IMR-90 (cell line): ENCODE results near the gene SETD6. TPM values are rescaled to one million over a fixed set of nuclear protein-coding genes. Genes with fewer than 3 reads are reported as not detected.

Experiments used
- ATAC-seq: fragments of 200-7000 bp; cut with Tn5 transposase; 2 replicates; pipeline ENCODE4 v1.9.1; 2020; ENCODE audit warnings: low read depth, mild to moderate bottlenecking, moderate library complexity
- BruUV-seq: library from RNA; stranded (reverse); fragments of 400-500 nt; replicated peaks from 2 replicates; lab custom pipeline; 2021; lab: Mats Ljungman, UMichigan
- CTCF ChIA-PET: fragments of 300-600 bp; formaldehyde crosslinking; extraction: SDS; loops from one replicate; lab custom pipeline; 2021; ENCODE audit warnings: antibody characterized with exemption; lab: Yijun Ruan, JAX
- POLR2A ChIA-PET: fragments of 300-600 bp; sonication (Branson Sonifier 250); formaldehyde crosslinking; loops from one replicate; lab custom pipeline; 2022; ENCODE audit warnings: antibody characterized with exemption; ENCODE audit not compliant: unreplicated experiment; lab: Charles Lee
- DNase-seq: peaks from one replicate; pipeline ENCODE4 v3.0.0; 2013
- H2AFZ ChIP-seq: replicated peaks from 2 replicates; pipeline ENCODE3; 2013; ENCODE audit warnings: low read length, mild to moderate bottlenecking; ENCODE audit not compliant: poor library complexity
- H2AK5ac ChIP-seq: 2 replicates; pipeline ENCODE4 v1.6.1; 2013; ENCODE audit warnings: low read depth, low read length, inconsistent platforms
- H2AK9ac ChIP-seq: replicated peaks from 2 replicates; pipeline ENCODE3; 2013; ENCODE audit warnings: mild to moderate bottlenecking, low read depth, low read length, moderate library complexity; ENCODE audit not compliant: poor library complexity
- H2BK120ac ChIP-seq: 2 replicates; pipeline ENCODE4 v1.6.1; 2013; ENCODE audit warnings: low read depth, low read length, inconsistent platforms
- H2BK15ac ChIP-seq: 3 replicates; pipeline ENCODE4 v1.6.1; 2013; ENCODE audit warnings: low read depth, low read length, inconsistent platforms
- H2BK20ac ChIP-seq: 2 replicates; pipeline ENCODE4 v1.6.1; 2013; ENCODE audit warnings: low read depth, mild to moderate bottlenecking, inconsistent platforms, low read length, moderate library complexity
- H2BK5ac ChIP-seq: 2 replicates; pipeline ENCODE4 v1.6.1; 2013; ENCODE audit warnings: mild to moderate bottlenecking, low read depth, low read length, inconsistent platforms; ENCODE audit not compliant: poor library complexity, severe bottlenecking
- H3K14ac ChIP-seq: replicated peaks from 2 replicates; pipeline ENCODE4 v1.6.1; 2013; ENCODE audit warnings: low read depth, low read length, inconsistent platforms
- H3K18ac ChIP-seq: 2 replicates; pipeline ENCODE4 v1.6.1; 2013; ENCODE audit warnings: low read depth, low read length, control low read depth
- H3K23ac ChIP-seq: 2 replicates; pipeline ENCODE4 v1.6.1; 2013; ENCODE audit warnings: low read depth, low read length, inconsistent platforms
- H3K27ac ChIP-seq: 2 replicates; pipeline ENCODE4 v1.5.1; 2013; ENCODE audit warnings: mild to moderate bottlenecking, control low read depth, low read length; ENCODE audit not compliant: insufficient read depth
- H3K27me3 ChIP-seq: 2 replicates; pipeline ENCODE4 v1.6.1; 2013; ENCODE audit warnings: low read length; ENCODE audit not compliant: control insufficient read depth, insufficient read depth
- H3K36me3 ChIP-seq: 2 replicates; pipeline ENCODE4 v1.6.1; 2013; ENCODE audit warnings: low read length, mixed read lengths; ENCODE audit not compliant: control insufficient read depth, insufficient read depth
- H3K4ac ChIP-seq: 2 replicates; pipeline ENCODE4 v1.6.1; 2013; ENCODE audit warnings: low read depth, low read length, inconsistent platforms
- H3K4me1 ChIP-seq: 2 replicates; pipeline ENCODE4 v1.6.1; 2013; ENCODE audit warnings: low read length, mixed read lengths; ENCODE audit not compliant: control insufficient read depth, insufficient read depth
- H3K4me2 ChIP-seq: 2 replicates; pipeline ENCODE4 v1.6.1; 2013; ENCODE audit warnings: low read depth, mild to moderate bottlenecking, control low read depth, low read length, moderate library complexity
- H3K4me3 ChIP-seq: 2 replicates; pipeline ENCODE4 v1.5.1; 2013; ENCODE audit warnings: low read depth, mild to moderate bottlenecking, control low read depth, low read length, moderate library complexity; ENCODE audit not compliant: insufficient read depth
- H3K56ac ChIP-seq: 2 replicates; pipeline ENCODE4 v1.6.1; 2013; ENCODE audit warnings: low read length, inconsistent platforms; ENCODE audit not compliant: insufficient read depth; ENCODE audit errors: extremely low read depth
- H3K79me1 ChIP-seq, 2 experiments: 2 replicates each; pipeline ENCODE4 v1.6.1; 2013; ENCODE audit warnings: low read length in 2 of 2, inconsistent platforms in 1 of 2, low read depth in 1 of 2
- H3K9ac ChIP-seq: 2 replicates; pipeline ENCODE4 v1.6.1; 2013; ENCODE audit warnings: low read depth, low read length, control low read depth
- H3K9me1 ChIP-seq: 2 replicates; pipeline ENCODE4 v1.6.1; 2013; ENCODE audit warnings: low read length, inconsistent platforms; ENCODE audit not compliant: insufficient read depth
- H3K9me3 ChIP-seq: 2 replicates; pipeline ENCODE4 v1.6.1; 2013; ENCODE audit warnings: low read length; ENCODE audit not compliant: control insufficient read depth, insufficient read depth
- H4K20me1 ChIP-seq: 2 replicates; pipeline ENCODE4 v1.6.1; 2013; ENCODE audit warnings: low read length, inconsistent platforms; ENCODE audit not compliant: insufficient read depth
- H4K5ac ChIP-seq: 2 replicates; pipeline ENCODE4 v1.6.1; 2013; ENCODE audit warnings: mild to moderate bottlenecking, low read depth, low read length, control low read depth
- H4K8ac ChIP-seq, 2 experiments: 2 replicates each; pipeline ENCODE4 v1.6.1; 2013; ENCODE audit warnings: low read depth in 2 of 2, low read length in 2 of 2, control low read depth in 1 of 2, inconsistent platforms in 1 of 2
- H4K91ac ChIP-seq: 2 replicates; pipeline ENCODE4 v1.6.1; 2013; ENCODE audit warnings: low read depth, low read length, inconsistent platforms; ENCODE audit not compliant: insufficient read depth
- CEBPB ChIP-seq: IDR thresholded peaks from 2 replicates; pipeline ENCODE4 v1.6.1; 2012; ENCODE audit warnings: low read depth, low read length, improper control_type of control experiment
- CHD1 ChIP-seq: IDR thresholded peaks from 2 replicates; pipeline ENCODE4 v1.6.1; 2012; ENCODE audit warnings: low read depth, low read length, improper control_type of control experiment
- ELK1 ChIP-seq: fragments of 150-350 bp; IDR thresholded peaks from 2 replicates; pipeline ENCODE4 v1.6.1; 2016; ENCODE audit warnings: low read depth, mild to moderate bottlenecking, low read length, moderate library complexity, borderline replicate concordance
- MAFK ChIP-seq: IDR thresholded peaks from 2 replicates; pipeline ENCODE4 v1.6.1; 2012; ENCODE audit warnings: low read depth, low read length, improper control_type of control experiment
- MAZ ChIP-seq: IDR thresholded peaks from 2 replicates; pipeline ENCODE4 v1.6.1; 2012; ENCODE audit warnings: low read depth, mild to moderate bottlenecking, low read length, improper control_type of control experiment, moderate library complexity, borderline replicate concordance
- NFE2L2 ChIP-seq: fragments of 150-350 bp; IDR thresholded peaks from 2 replicates; pipeline ENCODE4 v1.6.1; 2016; ENCODE audit warnings: low read depth, mild to moderate bottlenecking, low read length
- POLR2A ChIP-seq: IDR thresholded peaks from 2 replicates; pipeline ENCODE4 v1.6.1; 2012; ENCODE audit warnings: mild to moderate bottlenecking, low read depth, low read length
- RAD21 ChIP-seq: IDR thresholded peaks from 2 replicates; pipeline ENCODE4 v1.6.1; 2012; ENCODE audit warnings: low read length, improper control_type of control experiment
- RFX5 ChIP-seq: IDR thresholded peaks from 2 replicates; pipeline ENCODE4 v1.8.0; 2012; ENCODE audit warnings: low read depth, mild to moderate bottlenecking, low read length, moderate library complexity
- SMC3 ChIP-seq: fragments of 150-350 bp; IDR thresholded peaks from 2 replicates; pipeline ENCODE4 v1.6.1; 2016; ENCODE audit warnings: low read depth, mild to moderate bottlenecking, antibody characterized with exemption, low read length, moderate library complexity
- USF2 ChIP-seq: fragments of 150-350 bp; IDR thresholded peaks from 2 replicates; pipeline ENCODE4 v1.6.1; 2017; ENCODE audit warnings: mild to moderate bottlenecking, antibody characterized with exemption, low read length, low read depth
- WGBS, 2 experiments: methylation state at CpG; one replicate each; pipeline versions ENCODE4 v1.1.5 to v1.1.7; 2013; ENCODE audit warnings: missing lambda C conversion rate in 2 of 2; ENCODE audit not compliant: insufficient read length in 1 of 2; ENCODE audit errors: extremely low coverage in 2 of 2; 5-methylcytosine and 5-hydroxymethylcytosine counted together
- dilution Hi-C: fragments of 300-500 bp; cut with HindIII; formaldehyde crosslinking; loops from one replicate; pipeline ENCODE4 v1.14.3; 2018; ENCODE audit warnings: low sequenced_read_pairs; ENCODE audit not compliant: unreplicated experiment
- in situ Hi-C: fragments of 300-500 bp; cut with MboI; formaldehyde crosslinking; loops from 3 replicates; pipeline ENCODE4 v1.14.3; 2019; ENCODE audit warnings: low sequenced_read_pairs, inconsistent platforms, mixed read lengths
- intact Hi-C: fragments of 100-400 bp; cut with micrococcal nuclease; formaldehyde crosslinking; loops from 2 replicates; pipeline ENCODE4 v1.10.0; 2022
- polyA plus RNA-seq, 3 experiments: library from polyadenylated mRNA; depleted of rRNA; stranded (reverse); fragments of >200 nt; gene quantifications; 2 replicates each; pipeline ENCODE4 v1.2.3, GENCODE V29; 2012; ENCODE audit warnings: low replicate concordance in 1 of 3
- total RNA-seq: library from RNA; depleted of rRNA; stranded (reverse); fragments of >200 nt; gene quantifications from 2 replicates; pipeline ENCODE4 v1.2.3, GENCODE V29; 2012

Gene SETD6
- total and polyA plus RNA-seq, 2 of the 4 experiments (the other 2 are of a cell fraction), result 3.2 to 6.4 TPM

DNA sequence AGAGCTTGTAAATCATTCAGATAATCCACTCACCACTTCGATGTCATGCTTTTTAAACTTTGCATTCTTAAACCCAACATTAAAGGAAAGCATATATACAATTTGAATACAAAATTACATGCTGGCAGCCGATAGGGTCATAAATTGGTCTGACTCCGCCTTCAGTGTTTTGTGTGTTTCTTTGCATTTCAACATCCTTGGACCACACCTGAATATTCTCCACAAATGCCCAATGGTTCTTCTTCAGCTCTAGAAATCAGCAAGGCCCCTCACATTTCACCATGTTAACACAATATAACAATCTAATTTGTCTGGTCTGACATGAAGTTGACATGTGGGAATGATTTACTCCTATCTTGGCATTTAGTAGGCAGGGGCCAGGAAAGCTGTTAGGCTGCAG lies 17.1 kb downstream of the SETD6 start:
- Histone ChIP-seq H2BK120ac (no peak overlapping the region), H4K20me1 (no peaks in the 10 kb centered on the region), H3K9ac (no peak overlapping the region), H4K91ac (no peak overlapping the region), H3K23ac (no peak overlapping the region), H3K4me2 (no peak overlapping the region), H3K27me3 (no peaks in the 10 kb centered on the region), H4K8ac (no peak overlapping the region), H3K79me1 (peaks cover 9 to 21% of the 10 kb centered on the region in 2 experiments; a peak in 3 of 4 replicates), H2BK15ac (no peak overlapping the region), H3K4me3 (no peak overlapping the region), H3K4me1 (no peaks in the 10 kb centered on the region), H2AK9ac (no peak overlapping the region), H3K56ac (no peak overlapping the region), H3K14ac (no peak overlapping the region), H3K18ac (no peak overlapping the region), H3K27ac (no peak overlapping the region), H3K36me3 (peaks cover 58% of the 10 kb centered on the region), H2BK5ac (no peak overlapping the region), H2AK5ac (no peak overlapping the region), H3K4ac (no peak overlapping the region), H3K9me1 (no peaks in the 10 kb centered on the region), H4K5ac (no peak overlapping the region), H3K9me3 (no peaks in the 10 kb centered on the region), H2AFZ (no peak overlapping the region), H2BK20ac (no peak overlapping the region)
- DNase-seq, result no peak
- intact Hi-C loops, result no loop called here
- dilution Hi-C loops, result no loop called here
- ChIA-PET POLR2A (no interaction called here), CTCF (no interaction called here)
- in situ Hi-C loops, result loop anchor here (5.0 kb wide), 1 partner anchor 45 kb away; no protein-coding TSS in a partner anchor
- no peak for ATAC-seq
- 84% methylated on average over 2 of the region's 3 CpGs; no CpG with 5 or more reads in 1 of the 2 experiments for WGBS, 2 experiments
- BruUV-seq, result no TSS peak
- no peak for TF ChIP-seq SMC3
- TF ChIP-seq MAZ, result no peak
- no peak for TF ChIP-seq USF2
- no peak for TF ChIP-seq POLR2A
- no peak for TF ChIP-seq CHD1
- no peak for TF ChIP-seq RFX5
- TF ChIP-seq RAD21, result no peak
- TF ChIP-seq MAFK, result no peak
- TF ChIP-seq NFE2L2, result no peak
- TF ChIP-seq CEBPB, result no peak
- no peak for TF ChIP-seq ELK1
